GM20000 (cell line): ENCODE results near the gene ZNF318.

ENCODE experiments used
- DNase-seq: peaks from one replicate; pipeline ENCODE4 v3.0.0; 2012; ENCODE audit warnings: low spot score
- TF ChIP-seq, protein P1 (sequence below): IDR thresholded peaks from 2 replicates; pipeline ENCODE4 v1.5.1; 2012; ENCODE audit warnings: mild to moderate bottlenecking, control low read depth; ENCODE audit errors: extremely low read depth, missing control alignments

The ZNF318 gene

DNA sequence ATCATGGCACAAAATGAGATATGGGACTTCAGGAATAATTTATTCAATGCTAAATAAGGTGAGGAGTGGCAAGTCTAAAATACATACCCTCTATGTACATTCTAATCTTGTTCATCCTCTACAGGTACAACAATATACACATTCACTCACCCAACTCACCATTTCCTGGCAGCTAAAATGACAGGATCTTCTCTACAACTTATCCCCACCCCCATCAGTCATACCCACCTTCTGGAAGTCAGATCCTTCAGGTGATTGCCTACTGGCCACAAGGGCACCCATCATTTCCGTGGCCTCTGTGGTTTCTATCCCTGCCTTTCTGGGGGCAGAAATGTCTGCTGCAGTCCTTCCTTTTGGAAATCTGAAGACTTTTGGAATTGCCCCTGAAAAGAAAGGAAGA is 38.0 kb downstream of the ZNF318 start:
- TF ChIP-seq, protein P1, sequence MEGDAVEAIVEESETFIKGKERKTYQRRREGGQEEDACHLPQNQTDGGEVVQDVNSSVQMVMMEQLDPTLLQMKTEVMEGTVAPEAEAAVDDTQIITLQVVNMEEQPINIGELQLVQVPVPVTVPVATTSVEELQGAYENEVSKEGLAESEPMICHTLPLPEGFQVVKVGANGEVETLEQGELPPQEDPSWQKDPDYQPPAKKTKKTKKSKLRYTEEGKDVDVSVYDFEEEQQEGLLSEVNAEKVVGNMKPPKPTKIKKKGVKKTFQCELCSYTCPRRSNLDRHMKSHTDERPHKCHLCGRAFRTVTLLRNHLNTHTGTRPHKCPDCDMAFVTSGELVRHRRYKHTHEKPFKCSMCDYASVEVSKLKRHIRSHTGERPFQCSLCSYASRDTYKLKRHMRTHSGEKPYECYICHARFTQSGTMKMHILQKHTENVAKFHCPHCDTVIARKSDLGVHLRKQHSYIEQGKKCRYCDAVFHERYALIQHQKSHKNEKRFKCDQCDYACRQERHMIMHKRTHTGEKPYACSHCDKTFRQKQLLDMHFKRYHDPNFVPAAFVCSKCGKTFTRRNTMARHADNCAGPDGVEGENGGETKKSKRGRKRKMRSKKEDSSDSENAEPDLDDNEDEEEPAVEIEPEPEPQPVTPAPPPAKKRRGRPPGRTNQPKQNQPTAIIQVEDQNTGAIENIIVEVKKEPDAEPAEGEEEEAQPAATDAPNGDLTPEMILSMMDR: no peak
- no peak for DNase-seq

DNA sequence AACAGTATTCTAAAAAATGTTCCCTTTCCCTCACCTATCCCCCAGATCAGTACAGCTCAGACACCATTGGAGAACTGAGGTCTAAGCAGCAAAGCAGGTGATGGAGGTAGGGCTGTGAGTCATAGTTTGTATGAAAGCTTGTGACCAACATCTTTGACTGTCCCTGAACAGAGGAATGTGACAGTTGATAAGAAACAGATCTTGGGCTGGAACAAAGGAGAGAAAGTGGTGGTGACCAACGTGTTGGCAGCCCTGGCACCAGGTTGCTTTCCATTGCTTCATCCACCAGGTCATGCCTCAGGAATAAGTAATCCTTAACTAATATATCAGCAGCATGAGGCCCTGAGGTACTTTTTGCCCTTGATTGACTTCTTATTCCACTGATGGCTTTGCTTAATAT is 40.9 kb downstream of the ZNF318 start:
- TF ChIP-seq, protein P1: no peak
- DNase-seq: no peak

DNA sequence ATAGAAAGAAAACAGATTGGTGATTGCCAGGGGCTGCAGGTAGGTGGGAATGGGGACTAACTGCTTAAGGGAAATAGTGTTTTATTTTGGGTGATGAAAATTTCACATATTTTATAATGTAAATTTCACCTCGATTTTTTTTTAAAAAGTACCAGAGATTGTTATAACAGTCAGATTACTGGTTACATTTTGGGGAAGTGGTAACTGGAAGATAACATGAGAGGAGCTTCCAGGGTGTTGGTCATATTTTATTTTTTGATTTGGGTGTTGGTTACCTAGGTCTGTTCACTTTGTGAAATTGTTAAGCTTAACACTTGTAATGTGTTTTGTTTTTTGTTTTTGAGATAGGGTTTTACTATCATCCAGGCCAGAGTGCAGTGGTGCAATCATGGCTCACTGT is 43.6 kb downstream of the ZNF318 start:
- no peak for DNase-seq
- TF ChIP-seq, protein P1: no peak

DNA sequence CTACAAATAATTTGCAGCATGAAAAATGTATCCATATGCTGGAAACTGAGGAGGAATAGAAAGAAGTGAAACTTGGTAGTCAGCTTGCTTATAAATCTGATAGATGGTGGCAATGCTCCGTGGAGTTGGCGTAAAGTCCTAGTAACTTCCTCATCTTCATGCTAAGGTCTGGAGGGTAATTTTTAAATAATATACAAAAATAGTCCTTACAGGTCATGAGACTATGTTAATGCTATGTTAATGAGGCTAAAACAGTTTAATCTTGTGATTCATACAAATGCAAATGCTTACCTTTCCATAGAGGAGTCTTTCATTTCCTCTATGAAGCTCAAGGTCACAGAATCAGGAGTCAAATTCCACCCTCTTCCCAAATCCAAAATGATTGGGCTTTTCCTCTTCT is 51.4 kb downstream of the ZNF318 start:
- TF ChIP-seq, protein P1: no peak
- DNase-seq: no peak

DNA sequence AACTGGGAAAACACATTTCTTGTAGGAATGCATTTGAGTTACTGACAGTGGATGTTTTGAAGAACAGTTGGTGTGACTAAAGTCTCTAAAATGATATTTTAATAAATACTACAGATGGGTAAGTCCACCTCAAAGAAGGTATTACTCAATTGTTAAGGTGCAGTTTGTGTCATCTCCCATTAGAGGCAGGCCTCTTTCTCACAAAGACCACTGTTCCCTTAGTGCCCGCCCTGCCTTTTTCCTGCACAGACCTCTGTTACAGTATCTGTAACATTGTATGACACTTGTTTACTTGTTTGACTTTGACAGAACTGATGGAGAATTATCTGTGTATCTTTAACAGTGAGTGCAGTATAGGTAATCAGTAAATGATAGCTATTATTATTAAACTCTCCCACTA is 55.6 kb downstream of the ZNF318 start:
- no peak for DNase-seq
- TF ChIP-seq, protein P1: no peak

DNA sequence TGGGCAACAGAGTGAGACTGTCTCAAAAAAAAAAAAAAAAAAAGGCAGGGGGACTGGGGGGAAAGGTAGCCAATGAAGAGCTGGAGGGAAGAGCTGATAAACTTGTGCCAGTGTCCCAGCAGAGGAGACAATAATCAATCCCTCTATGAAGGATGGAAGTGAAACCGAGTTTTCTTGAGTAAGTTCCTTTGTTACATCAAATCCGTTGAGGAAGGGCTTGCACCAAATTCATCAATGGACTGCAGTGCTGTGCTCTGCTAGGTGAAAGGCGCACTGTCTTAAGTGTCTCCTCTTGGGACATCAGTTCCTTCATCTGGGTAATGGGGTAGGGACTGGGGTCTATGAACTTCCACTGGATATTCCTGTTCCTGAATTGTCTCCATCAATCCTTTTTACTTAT is 57.8 kb downstream of the ZNF318 start:
- TF ChIP-seq, protein P1: no peak
- DNase-seq: no peak

DNA sequence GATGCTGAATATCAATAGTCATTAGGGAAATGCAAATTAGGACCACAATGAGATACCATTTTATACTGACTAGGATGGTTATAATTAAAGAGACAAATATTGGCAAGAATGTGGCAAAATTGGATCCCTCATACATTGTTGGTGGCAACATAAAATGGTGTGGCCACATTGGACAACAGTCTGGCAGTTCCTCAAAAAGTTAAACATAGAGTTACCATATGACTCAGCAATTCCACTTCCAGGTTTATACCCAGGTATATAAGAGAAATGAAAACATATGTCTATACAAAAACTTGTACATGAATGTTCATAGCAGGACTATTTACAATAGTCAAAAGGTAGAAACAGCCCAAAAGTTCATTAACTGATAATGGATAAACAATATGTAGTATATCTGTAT is 58.8 kb downstream of the ZNF318 start:
- no peak for DNase-seq
- TF ChIP-seq, protein P1: no peak
